Measurements from ENCODE around the gene TENT4A. TPM values are rescaled to one million over a fixed set of nuclear protein-coding genes. Genes with fewer than 3 reads are reported as not detected.

Gene TENT4A
- total RNA-seq, 3 donors from 2014 or later (not counting 1 experiment from before 2014, with no cell fraction given) = 36.0 to 65.6 (median 44.9) TPM

- Histone ChIP-seq H3K9me3 (ENCODE audit: control insufficient read depth, insufficient read depth, low read length) (no peaks in the 10 kb centered on the region), H3K4me1 (ENCODE audit: control insufficient read depth, insufficient read depth, low read length) (no peaks in the 10 kb centered on the region), H3K27ac (ENCODE audit: low read length) (no peak overlapping the region), H3K36me3 (ENCODE audit: control insufficient read depth, insufficient read depth, low read length) (no peaks in the 10 kb centered on the region), H3K27me3 (ENCODE audit: control insufficient read depth, insufficient read depth, low read length) (peaks cover 20% of the 10 kb centered on the region), H3K4me3 (ENCODE audit: low read length) (no peak overlapping the region)
- Mint-ChIP-seq H3K27ac (no peak overlapping the region), H3K27me3 (ENCODE audit: low read depth in 2 of 2) (peaks cover 38 to 50% of the 10 kb centered on the region in 2 donors), H3K4me3 (no peak overlapping the region), H3K36me3 (no peaks in the 10 kb centered on the region), H3K9me3 (no peaks in the 10 kb centered on the region), H3K4me1 (no peaks in the 10 kb centered on the region)
- no peak for DNase-seq
- WGBS (ENCODE audit: insufficient coverage) = 40% methylated on average over 1 of the region's 1 CpG
- ATAC-seq = no peak
- no peak for TF ChIP-seq CTCF (IDR thresholded peaks at IDR 0.05)
- intact Hi-C loops (cut with micrococcal nuclease) = no loop called here
Observed at GRCh38 chr5:6698696-6699095, 14.5 kb upstream of the TENT4A start.

- 67% methylated on average over 1 of the region's 1 CpG for WGBS (ENCODE audit: insufficient coverage)
- no peak for TF ChIP-seq CTCF (IDR thresholded peaks at IDR 0.05)
- no peaks in the 10 kb centered on the region for H3K4me1 ChIP-seq (ENCODE audit: control insufficient read depth, insufficient read depth, low read length)
- H3K4me1 Mint-ChIP-seq = no peaks in the 10 kb centered on the region
- peaks cover 20% of the 10 kb centered on the region for H3K27me3 ChIP-seq (ENCODE audit: control insufficient read depth, insufficient read depth, low read length)
- H3K9me3 Mint-ChIP-seq = no peaks in the 10 kb centered on the region
- intact Hi-C loops (cut with micrococcal nuclease) = no loop called here
- no peak overlapping the region for H3K4me3 Mint-ChIP-seq
- no peaks in the 10 kb centered on the region for H3K36me3 ChIP-seq (ENCODE audit: control insufficient read depth, insufficient read depth, low read length)
- no peak overlapping the region for H3K27ac Mint-ChIP-seq
- no peak overlapping the region for H3K4me3 ChIP-seq (ENCODE audit: low read length)
- no peaks in the 10 kb centered on the region for H3K9me3 ChIP-seq (ENCODE audit: control insufficient read depth, insufficient read depth, low read length)
- ATAC-seq = no peak
- no peak for DNase-seq
- peaks cover 32 to 50% of the 10 kb centered on the region in 2 donors for H3K27me3 Mint-ChIP-seq (ENCODE audit: low read depth in 2 of 2)
- H3K27ac ChIP-seq (ENCODE audit: low read length) = no peak overlapping the region
- no peaks in the 10 kb centered on the region for H3K36me3 Mint-ChIP-seq
Observed at GRCh38 chr5:6699357-6699756, 13.9 kb upstream of the TENT4A start.

- H3K27me3 Mint-ChIP-seq (ENCODE audit: low read depth in 2 of 2) = peaks cover 36 to 50% of the 10 kb centered on the region in 2 donors
- H3K36me3 Mint-ChIP-seq = no peaks in the 10 kb centered on the region
- TF ChIP-seq CTCF (IDR thresholded peaks at IDR 0.05) = no peak
- no peaks in the 10 kb centered on the region for H3K4me1 ChIP-seq (ENCODE audit: control insufficient read depth, insufficient read depth, low read length)
- no peak overlapping the region for H3K4me3 Mint-ChIP-seq
- no peak overlapping the region for H3K27ac ChIP-seq (ENCODE audit: low read length)
- H3K27me3 ChIP-seq (ENCODE audit: control insufficient read depth, insufficient read depth, low read length) = peaks cover 16% of the 10 kb centered on the region
- no peaks in the 10 kb centered on the region for H3K9me3 Mint-ChIP-seq
- ATAC-seq = no peak
- H3K36me3 ChIP-seq (ENCODE audit: control insufficient read depth, insufficient read depth, low read length) = no peaks in the 10 kb centered on the region
- no peaks in the 10 kb centered on the region for H3K9me3 ChIP-seq (ENCODE audit: control insufficient read depth, insufficient read depth, low read length)
- 63% methylated on average over 11 of the region's 11 CpGs for WGBS (ENCODE audit: insufficient coverage)
- no peak overlapping the region for H3K27ac Mint-ChIP-seq
- no peaks in the 10 kb centered on the region for H3K4me1 Mint-ChIP-seq
- DNase-seq = no peak
- intact Hi-C loops (cut with micrococcal nuclease) = no loop called here
- no peak overlapping the region for H3K4me3 ChIP-seq (ENCODE audit: low read length)
Observed at GRCh38 chr5:6700074-6700684, 13.1 kb upstream of the TENT4A start.
